HS-27A (cell line): ENCODE data around the gene ZFHX3.

ENCODE experiments used
- DNase-seq: peaks from one replicate; pipeline ENCODE4 v3.0.0-alpha.2; 2012; ENCODE audit warnings: low read depth, missing footprints

The ZFHX3 gene

GRCh38 chr16:72819345-72819744, 228.6 kb downstream of the ZFHX3 start:
- DNase-seq: no peak

- no peak for DNase-seq
These were observed 229.6 kb downstream of the ZFHX3 start for GRCh38 chr16:72818236-72818845.

GRCh38 chr16:72815348-72816318, 232.3 kb downstream of the ZFHX3 start:
- no peak for DNase-seq

GRCh38 chr16:72814226-72814625, 233.7 kb downstream of the ZFHX3 start:
- DNase-seq: no peak

GRCh38 chr16:72812672-72813071, 235.3 kb downstream of the ZFHX3 start:
- DNase-seq: no peak

- DNase-seq: no peak
These were observed 236.1 kb downstream of the ZFHX3 start for GRCh38 chr16:72811876-72812275.

- no peak for DNase-seq
These were observed 236.7 kb downstream of the ZFHX3 start for GRCh38 chr16:72811188-72811720.

GRCh38 chr16:72810480-72810879, 237.4 kb downstream of the ZFHX3 start:
- no peak for DNase-seq

GRCh38 chr16:72809446-72809845, 238.5 kb downstream of the ZFHX3 start:
- no peak for DNase-seq

GRCh38 chr16:72808754-72809153, 239.2 kb downstream of the ZFHX3 start:
- DNase-seq: no peak

- no peak for DNase-seq
These were observed 240.7 kb downstream of the ZFHX3 start for GRCh38 chr16:72807245-72807644.

- no peak for DNase-seq
These were observed 242.4 kb downstream of the ZFHX3 start for GRCh38 chr16:72805486-72805885.

- DNase-seq: no peak
These were observed 247.3 kb downstream of the ZFHX3 start for GRCh38 chr16:72800524-72801161.

GRCh38 chr16:72798264-72798663, 249.7 kb downstream of the ZFHX3 start:
- DNase-seq: no peak

- DNase-seq: no peak
These were observed 250.3 kb downstream of the ZFHX3 start for GRCh38 chr16:72797621-72798020.

GRCh38 chr16:72796222-72796621, 251.7 kb downstream of the ZFHX3 start:
- DNase-seq: no peak

- DNase-seq: no peak
These were observed 252.9 kb downstream of the ZFHX3 start for GRCh38 chr16:72794986-72795385.

GRCh38 chr16:72794319-72794718, 253.6 kb downstream of the ZFHX3 start:
- DNase-seq: no peak

- DNase-seq: no peak
These were observed 254.2 kb downstream of the ZFHX3 start for GRCh38 chr16:72793716-72794115.

GRCh38 chr16:72793017-72793416, 254.9 kb downstream of the ZFHX3 start:
- DNase-seq: no peak

GRCh38 chr16:72791786-72792185, 256.1 kb downstream of the ZFHX3 start:
- no peak for DNase-seq

- DNase-seq: no peak
These were observed 258.0 kb downstream of the ZFHX3 start for GRCh38 chr16:72789921-72790320.

- no peak for DNase-seq
These were observed 258.5 kb downstream of the ZFHX3 start for GRCh38 chr16:72789465-72789864.
